HT1080 (cell line): Measurements from ENCODE around the gene ITSN1. TPM values are rescaled to one million over a fixed set of nuclear protein-coding genes. Genes with fewer than 3 reads are reported as not detected.
A peak's percentile ranks its signal among the peaks of the same experiment; 100 is the strongest.
"Not testable (repeated sequence)": the region's sequence is repeated elsewhere in the genome, so short reads cannot be mapped to it uniquely, and the experiment has no call there.

Source experiments
- DNase-seq: peaks from one replicate; pipeline ENCODE4 v3.0.0-alpha.2; 2015; ENCODE audit warnings: low read depth
- polyA plus RNA-seq, 2 experiments: library from polyadenylated mRNA; depleted of rRNA; stranded (reverse); fragments of >200 nt; gene quantifications; 2 replicates each; pipeline ENCODE4 v1.2.3, GENCODE V29; 2015
- total RNA-seq: library from RNA; depleted of rRNA; stranded (reverse); fragments of >200 nt; shearing (Covaris generic); gene quantifications from 2 replicates; pipeline ENCODE4 v1.2.3, GENCODE V29; 2014; rRNA removed

ITSN1 gene
- 25.9 and 29.2 TPM in 2 replicates for total RNA-seq
- polyA plus RNA-seq (2015; cell fraction: cytosol; rRNA removed), result 19.9 and 20.0 TPM in 2 replicates
- polyA plus RNA-seq (2015; cell fraction: nucleus; rRNA removed), result 41.4 and 46.5 TPM in 2 replicates

DNA sequence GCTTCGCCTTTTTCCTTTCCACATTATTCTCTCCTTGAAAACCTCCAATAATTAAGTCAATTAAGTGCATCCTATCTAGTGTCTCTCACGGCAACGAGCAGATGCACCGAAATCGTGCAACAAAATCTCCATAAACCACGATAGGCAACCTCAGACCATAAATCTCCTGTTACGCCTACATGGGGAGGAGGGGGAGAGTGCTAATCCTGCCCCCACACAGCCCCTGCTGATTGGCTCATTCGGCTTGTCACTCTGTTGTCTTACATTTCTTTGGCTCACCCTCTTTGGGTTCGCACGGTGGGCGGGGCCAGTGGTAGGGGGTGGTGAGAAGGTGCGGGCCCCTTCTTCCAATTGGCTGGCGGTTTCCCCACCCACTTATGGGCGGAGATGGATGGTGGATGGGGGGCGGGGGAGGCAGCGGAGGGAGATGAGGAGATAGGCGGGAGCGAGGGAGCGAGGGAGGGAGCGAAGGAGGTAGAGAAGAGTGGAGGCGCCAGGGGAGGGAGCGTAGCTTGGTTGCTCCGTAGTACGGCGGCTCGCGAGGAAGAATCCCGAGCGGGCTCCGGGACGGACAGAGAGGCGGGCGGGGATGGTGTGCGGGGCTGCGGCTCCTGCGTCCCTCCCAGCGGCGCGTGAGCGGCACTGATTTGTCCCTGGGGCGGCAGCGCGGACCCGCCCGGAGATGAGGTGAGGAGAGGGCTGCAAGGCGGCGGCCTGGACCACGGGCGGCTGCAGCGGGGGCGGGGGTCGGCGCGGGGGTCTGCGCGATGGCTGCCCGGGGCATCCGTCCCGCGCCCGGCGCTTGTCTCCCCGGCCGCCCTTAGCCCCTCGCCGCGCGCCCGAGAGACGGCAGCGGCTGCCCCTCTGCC lies at the start of gene ITSN1:
Gene ITSN1 (plus strand): TSS at position 475 of the 869 bp plus-strand sequence. CDS start 76,328 bp downstream, outside the sequence.
- DNase-seq, result peak; percentile 98

DNA sequence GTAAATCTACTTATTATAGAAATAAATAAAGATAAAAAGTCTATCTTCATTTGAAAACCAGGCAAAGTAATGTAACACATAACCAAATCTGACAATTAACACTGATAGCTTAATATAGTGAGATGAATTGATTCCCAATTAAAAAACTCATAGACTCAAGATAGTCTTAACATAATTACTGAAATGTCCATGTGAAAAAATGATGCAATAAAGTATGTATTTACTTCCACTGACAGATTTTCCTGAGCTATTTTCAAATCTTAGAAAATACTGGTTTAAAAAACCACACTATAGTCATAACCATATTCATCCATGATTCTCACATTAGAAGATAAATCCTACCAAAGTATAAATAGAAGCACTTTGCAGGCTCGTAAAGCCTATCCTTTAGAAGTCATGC lies 44.2 kb upstream of the ITSN1 start:
- DNase-seq, result no peak

DNA sequence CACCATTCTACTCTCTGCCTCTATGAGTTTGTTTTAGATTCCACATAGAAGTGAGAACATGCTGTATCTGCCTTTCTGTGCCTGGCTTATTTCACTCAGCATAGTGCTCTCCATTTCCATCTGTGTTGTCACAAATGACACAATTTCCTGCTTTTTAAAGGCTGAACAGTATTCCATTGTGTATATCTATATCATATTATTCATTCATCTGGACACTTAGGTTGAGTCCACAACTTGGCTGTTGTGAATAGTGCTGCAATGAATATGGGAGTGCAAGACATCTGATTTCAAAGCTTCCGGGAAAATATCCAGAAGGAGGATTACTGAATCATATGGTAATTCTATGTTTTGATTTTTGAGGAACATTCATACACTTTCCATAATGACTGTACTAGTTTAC lies 33.7 kb upstream of the ITSN1 start:
- peak; percentile 36 for DNase-seq

DNA sequence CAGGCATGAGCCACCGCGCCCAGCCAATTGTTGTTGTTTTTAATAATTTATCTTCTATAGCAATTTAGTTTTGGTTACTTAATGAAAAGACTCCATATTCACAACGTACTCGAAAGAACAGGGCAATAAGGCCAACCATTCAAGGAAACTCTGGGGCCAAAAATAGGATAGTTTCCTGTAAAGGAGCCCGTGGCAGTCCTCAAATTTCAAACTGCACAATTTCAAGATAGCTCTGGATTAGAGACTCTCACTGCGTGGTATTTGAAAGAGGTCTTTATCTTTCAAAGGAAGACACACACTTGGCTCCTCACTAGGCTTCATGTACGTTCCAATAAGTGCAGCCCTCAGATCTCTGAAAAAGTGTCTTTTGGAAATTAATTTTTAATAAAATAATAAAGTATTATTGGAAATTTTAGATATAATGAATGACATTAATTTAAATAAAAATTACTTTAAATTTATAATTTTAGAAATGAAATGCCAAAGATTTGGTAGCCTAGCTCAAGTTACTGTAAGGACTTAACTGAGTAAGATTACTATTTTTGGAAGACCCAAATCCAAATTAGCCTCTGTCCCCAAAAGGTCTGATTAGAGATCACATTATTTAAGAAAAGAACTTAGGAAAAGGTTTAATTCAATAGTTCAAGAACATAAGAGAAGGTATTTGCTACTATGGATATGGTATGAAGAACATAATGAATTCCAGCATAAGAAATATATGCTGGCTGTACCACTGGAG lies 31.1 kb upstream of the ITSN1 start:
- DNase-seq, result no peak

DNA sequence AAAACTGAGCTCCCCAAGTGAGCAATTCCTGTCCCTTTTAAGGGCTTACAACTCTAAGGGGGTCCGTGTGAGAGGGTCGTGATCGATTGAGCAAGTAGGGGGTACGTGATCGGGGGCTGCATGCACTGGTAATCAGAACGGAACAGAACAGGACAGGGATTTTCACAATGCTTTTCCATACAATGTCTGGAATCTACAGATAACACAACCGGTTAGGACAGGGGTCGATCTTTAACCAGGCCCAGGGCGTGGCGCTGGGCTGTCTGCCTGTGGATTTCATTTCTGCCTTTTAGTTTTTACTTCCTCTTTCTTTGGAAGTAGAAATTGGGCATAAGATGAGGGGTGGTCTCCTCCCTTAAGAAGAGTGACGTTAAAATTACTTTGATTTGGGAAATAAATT lies 24.7 kb upstream of the ITSN1 start:
- DNase-seq, result not testable (repeated sequence)

DNA sequence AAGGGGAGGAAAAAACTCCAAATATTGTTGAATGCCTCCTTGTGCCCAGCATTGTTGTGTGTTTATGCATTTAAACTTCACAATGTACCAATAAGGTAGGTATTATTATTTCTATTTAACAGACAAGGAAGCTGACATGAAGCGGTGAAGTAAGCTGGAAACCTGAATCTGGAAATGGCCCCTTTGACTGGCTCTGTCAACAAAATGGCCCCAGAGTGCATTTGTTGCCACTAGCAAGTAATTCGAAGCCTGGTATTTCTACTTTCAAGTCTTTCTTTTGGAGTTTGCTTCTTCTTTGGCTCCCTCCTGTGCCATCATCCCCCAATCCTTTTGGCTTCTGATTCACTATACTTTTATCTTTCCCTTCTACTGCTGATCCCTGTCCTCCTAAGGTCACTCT lies 23.9 kb upstream of the ITSN1 start:
- DNase-seq, result no peak

DNA sequence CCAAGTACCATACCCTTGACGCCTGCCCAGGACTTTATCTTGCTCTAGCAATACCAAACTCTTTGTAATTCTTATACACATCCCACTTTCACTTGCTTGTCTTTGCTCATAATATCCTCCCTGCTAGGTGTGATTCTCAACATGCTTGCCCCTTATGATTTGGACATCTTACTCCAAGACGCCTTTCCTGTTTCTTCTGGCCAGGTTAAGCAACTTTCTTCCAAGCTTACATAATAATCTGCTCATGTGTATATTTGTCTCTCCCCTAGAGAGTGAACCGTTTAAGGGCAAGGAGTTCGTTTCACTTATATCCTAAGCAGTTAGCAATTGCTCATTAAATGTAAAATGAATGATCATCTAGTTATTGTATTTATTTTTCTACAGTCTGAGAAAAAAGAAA lies 22.6 kb upstream of the ITSN1 start:
- DNase-seq, result no peak

DNA sequence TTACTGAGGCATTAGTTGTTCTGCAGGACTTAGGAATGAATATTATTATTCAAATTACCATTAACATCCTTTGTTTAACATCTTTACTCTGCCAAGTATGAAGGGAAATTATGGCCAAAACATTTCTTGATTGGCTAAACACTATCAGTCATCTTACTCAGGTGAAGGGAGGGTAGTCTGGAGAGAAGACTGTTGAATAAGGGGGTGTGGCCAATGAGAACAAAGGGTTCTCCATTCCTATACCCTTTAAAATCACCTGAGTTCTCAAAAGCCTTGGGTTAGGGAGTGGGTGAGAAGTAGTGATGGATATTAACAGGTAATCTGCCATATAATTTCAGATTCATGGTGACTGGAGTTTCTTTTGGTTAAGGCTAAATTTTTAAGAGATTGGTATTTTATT lies 20.0 kb upstream of the ITSN1 start:
- no peak for DNase-seq

DNA sequence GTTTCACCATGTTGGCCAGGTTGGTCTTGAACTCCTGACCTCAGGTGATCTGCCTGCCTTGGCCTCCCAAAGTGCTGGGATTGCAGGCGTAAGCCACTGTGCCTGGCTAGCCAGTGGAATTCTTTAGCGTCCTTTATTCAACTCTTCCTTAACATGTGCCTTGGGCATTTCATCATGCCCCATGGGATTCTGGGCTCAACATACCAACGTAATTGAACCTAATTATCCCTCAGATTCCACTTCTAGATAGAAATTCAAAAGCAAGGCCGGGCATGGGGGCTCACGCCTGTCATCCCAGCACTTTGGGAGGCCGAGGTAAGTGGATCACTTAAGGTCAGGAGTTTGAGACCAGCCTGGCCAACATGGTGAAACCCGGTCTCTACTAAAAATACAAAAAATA lies 16.1 kb upstream of the ITSN1 start:
- DNase-seq, result not testable (repeated sequence)

DNA sequence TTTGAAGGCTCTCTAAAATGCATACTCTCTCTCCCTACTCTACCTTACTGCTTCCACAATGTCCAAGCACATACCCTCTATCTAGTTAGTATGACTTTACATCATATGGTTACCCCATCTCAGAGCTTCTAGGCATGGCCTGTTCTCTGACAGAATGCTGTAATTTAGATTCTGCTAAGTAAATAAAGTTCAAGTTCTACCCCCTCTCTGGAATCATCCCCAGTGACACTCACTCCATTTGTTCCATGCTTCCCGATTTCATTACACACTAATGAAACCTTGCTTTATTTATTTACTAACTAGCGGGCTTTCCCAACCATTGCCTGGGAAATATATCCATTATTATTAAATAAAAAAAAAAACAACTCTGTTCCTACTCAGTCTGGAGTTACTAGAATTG lies 8.0 kb upstream of the ITSN1 start:
- DNase-seq, result no peak

DNA sequence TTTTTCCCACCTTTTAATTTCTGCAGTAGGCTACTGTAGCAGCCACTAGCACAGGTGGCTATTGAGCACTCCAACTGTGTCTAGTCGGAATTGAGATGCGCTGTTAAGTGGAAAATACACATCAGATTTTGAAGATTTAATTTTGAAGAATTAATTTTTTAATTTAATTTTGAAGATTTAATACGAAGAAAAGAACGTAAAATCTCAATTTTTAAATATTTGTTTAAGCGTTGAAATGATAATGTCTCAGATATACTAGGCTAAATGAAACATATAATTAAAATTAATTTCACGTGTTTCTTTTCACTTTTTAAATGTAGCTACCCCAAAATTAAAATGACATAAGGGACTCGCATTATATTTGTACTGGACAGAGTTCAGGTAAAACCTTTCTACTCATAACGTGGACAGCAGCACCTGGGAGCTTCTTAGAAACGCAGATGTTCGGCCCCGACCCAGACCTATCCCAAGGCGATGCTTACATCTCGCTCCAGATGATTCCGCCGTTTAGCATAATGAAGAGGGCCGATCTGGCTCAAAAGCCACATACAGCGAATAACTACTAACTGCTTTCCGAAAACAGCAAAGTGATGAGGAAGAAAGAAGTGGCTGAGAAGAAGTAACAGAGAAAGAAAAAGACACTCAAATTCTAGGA lies 1.5 kb upstream of the ITSN1 start:
- no peak for DNase-seq

DNA sequence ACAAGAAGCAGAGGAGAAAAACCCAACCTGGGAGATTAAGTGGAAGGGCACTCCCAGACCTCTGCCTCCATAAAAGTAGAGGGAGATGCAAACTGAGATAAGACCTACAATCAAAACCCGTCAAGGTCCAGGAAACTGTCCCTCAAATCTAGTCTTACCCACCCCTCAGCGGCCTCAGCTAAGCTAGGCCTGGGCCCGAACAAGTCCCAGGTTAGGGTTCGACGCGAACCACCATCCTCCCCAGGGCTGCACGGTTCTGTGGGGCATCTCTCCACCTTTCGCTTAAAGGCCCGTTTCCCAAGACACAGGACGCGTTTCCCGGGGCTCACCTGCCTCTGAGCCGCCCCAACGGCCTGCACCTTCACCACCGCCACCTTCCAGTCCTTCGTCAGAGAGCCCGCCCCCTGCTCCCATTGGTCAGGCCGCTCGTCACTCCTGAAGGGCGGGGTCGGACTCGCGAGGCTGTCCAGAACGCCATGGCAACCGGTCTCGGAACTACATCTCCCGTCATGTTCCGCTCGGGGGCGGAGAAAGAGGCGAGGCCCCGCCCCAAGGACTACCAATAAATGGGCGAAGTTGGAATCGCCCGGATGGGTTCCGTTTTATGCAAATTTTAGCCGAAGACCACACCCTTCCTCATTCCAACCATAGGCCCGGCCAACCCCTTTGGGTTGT lies 812 bp upstream of the ITSN1 start, which contains the start of gene CRYZL1:
Gene CRYZL1 (minus strand): TSS at position 390 of the 675 bp plus-strand sequence. CDS start 10,190 bp downstream, outside the sequence.
- peak; percentile 99 for DNase-seq

DNA sequence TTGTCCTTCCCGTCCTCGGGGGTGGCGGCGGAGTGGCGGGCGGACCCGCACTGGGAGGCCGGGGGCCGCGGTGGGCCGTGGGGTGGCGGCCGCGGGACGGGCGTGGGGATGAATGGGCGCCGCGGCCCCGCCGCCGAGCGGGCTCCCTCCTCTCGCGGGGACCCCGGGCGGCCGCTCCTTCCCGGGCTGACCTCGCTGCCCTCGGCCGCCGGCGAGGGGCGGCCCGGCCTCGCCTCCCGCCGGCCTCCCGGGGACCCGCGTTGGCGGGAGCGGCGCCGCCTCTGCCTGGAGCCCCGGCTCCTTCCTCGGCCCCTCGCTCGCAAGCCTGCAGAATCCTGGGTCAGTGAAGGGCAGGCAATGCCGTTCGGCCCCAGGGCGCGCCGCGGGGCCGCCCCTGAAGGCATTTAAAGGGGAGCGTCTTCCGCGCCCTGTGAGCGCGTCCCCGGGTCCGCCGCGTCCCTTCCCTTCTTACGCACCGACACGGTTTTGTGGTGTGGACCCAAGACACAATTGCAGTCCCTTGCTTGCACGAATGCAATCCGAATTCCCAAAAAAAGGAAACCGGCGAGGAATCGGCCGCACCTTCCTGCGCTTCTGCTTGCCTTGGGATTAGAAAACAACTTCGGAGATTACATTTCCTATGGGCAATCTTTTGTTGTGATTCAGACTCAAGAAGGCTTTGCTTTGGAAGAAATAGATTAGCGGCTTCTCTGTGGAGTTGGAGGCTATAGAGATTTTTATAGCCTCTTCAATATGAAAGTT lies 776 bp downstream of the ITSN1 start:
- no peak for DNase-seq

DNA sequence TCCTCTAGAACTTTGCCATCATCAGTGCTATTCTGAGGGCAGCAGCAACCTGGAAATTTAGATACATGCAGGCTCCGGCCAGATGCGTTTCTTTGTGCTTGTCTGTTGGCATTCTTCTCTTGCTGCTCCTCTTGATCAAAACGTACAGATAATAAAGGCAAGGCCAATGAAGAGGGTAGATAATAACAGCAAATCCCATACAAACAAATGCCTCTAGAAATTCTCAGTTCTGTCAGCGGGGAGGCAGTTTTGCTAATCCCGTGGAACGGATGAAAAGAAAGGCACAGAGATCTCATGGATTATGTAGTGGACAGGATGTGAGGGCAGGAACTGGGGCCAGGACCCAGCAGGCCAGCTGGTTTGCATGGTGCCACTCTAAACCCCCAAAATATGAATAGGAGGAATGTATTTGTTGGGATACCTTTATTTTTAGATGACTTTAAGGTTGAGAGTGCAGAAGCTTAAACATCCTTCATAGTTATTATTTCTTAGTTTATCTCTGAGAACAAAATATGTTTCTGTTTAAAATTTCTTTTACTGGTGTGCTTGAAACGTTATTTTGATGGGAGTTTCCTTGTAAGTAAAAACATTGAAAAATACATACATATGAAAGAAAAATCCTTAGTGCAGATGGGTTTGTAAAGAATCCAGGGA lies 1.5 kb downstream of the ITSN1 start:
- DNase-seq, result peak; percentile 27

DNA sequence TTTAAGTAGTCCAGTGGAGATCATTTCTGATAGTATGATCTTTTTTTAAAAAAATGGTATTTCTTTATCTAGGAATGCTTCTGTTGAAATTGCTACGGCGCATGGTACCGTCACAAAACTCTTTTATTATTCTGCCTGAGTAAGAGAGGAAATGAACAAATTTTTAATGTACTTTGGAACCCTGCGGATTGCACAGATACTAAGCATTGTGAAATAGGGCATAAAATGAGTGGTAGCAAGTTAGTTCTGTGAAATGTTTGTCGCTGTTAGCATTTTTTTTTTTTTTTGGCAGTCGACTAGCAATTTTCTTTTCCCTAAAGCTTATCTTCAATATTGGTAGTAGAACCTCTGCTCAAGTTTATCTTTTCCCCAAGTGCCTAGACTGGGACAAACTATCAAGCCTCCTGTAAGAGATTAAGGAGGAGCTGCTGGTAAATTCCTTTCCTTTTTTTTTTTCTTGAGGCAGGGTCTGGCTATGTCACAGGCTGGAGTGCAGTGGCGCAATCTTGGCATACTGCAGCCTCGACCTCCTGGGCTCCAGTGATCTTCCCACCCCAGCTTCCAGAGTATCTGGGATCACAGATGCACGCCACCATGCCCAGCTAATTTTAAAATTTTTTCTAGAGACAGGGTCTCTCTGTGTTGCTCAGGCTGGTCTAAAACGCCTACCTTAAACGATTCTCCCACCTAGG lies 2.2 kb downstream of the ITSN1 start:
- peak; percentile 39 for DNase-seq

DNA sequence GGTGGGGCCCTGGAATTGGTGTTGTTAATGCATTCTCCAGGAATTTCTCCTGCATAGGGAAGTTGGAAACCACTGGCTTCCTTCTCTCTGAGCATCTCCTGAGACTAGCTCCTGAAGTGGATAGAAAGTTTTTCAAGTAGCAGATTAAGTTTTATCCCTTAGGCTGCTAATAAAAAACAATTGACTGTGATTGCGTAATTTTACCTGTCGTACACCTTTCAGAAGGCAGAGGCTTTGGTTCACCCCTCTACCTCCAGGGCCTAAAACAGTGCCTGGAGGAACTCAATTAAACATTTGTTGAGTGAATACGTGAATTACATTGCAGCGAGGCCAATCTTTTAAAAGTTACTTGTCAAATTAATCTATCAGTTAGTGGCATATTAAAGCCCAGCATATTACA lies 3.4 kb downstream of the ITSN1 start:
- no peak for DNase-seq

DNA sequence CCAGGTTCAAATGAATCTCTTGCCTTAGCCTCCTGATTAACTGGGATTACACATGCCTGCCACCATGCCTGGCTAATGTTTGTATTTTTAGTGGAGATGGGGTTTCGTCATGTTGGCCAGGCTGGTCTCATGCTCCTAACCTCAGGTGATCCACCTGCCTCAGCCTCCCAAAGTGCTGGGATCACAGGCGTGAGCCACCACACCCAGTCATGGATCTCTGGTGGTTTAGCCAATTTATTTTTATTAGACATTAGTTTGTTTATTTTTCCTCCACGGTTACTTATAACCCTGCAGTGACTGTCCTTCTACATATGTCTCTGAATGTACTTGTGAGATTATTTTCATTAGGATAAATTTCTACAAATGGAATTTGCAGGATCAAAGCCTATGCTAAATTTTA lies 5.3 kb downstream of the ITSN1 start:
- DNase-seq, result no peak

DNA sequence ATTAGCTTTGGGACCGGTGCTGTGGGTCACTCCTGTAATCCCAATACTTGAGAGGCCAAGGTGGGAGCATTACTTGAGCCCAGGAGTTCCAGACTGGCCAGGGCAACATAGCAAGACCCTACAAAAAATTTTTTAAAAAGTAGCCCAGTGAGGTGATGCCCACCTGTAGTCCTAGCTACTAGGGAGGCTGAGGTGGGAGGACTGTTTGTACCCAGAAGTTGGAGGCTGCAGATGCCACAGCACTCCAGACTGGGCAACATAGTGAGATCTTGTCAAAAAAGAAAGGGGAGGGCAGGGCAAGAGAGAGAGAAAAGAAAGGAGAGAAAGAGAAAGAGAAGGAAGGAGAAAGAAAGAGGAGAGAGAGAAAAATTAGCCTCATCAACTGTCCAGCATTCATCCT lies 6.3 kb downstream of the ITSN1 start:
- DNase-seq, result no peak

DNA sequence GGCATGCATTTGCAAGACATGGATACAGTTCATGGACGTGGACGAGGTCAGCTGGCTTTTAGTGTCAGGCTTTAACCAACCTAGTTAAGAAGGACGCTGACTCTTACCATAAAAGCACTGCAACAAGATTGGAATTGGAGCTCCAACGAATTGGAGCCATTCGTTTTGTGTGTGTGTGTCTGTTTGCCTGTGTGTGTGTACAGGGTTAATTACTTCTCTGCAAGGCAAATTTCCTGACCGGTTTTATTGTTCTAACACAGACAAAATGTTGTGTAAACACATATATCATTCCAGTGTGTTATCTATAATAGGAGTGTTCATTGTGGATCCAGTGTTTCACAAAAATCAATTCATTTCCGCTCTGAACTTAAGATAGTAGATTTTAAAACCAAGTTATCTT lies 7.9 kb downstream of the ITSN1 start:
- no peak for DNase-seq
